ENCODE results near the gene ATP6V1C2.
A peak's percentile ranks its signal among the peaks of the same experiment; 100 is the strongest.

The ATP6V1C2 gene

GRCh38 chr2:10830203-10830602 is 108.8 kb downstream of the ATP6V1C2 start:
- Histone ChIP-seq H3K27ac (replicated peaks; ENCODE audit: low read length) (no peak overlapping the region), H3K79me1 (ENCODE audit: low read depth, low read length) (no peaks in the 10 kb centered on the region), H3K4me1 (ENCODE audit: control insufficient read depth in 2 of 2, insufficient read depth in 1 of 2, low read depth in 1 of 2, low read length in 2 of 2) (peaks cover 2 to 25% of the 10 kb centered on the region in 2 donors), H3K36me3 (replicated peaks in 1 of 2; ENCODE audit: control insufficient read depth in 2 of 2, insufficient read depth in 2 of 2, low read length in 2 of 2) (no peaks in the 10 kb centered on the region), H2BK12ac (ENCODE audit: low read length) (no peak overlapping the region), H3K27me3 (ENCODE audit: control insufficient read depth in 3 of 3, insufficient read depth in 3 of 3, low read depth in 1 of 3, low read length in 3 of 3) (peaks cover 0 to 57% (median 11%) of the 10 kb centered on the region in 3 experiments), H3K14ac (ENCODE audit: low read length) (no peak overlapping the region), H3K4me3 (ENCODE audit: low read length in 2 of 2) (no peak overlapping the region), H3K9ac (ENCODE audit: low read depth, low read length, poor library complexity) (peak overlapping the region; percentile 34), H3K9me3 (replicated peaks in 1 of 2; ENCODE audit: control insufficient read depth in 2 of 2, insufficient read depth in 1 of 2, low read depth in 1 of 2, low read length in 2 of 2) (no peaks in the 10 kb centered on the region), H4K91ac (ENCODE audit: low read depth, low read length, poor library complexity) (no peak overlapping the region), H3K23ac (ENCODE audit: low read depth, low read length, poor library complexity) (no peak overlapping the region), H3K4me2 (ENCODE audit: insufficient read depth, low read length, poor library complexity, severe bottlenecking) (no peak overlapping the region), H2AK5ac (ENCODE audit: low read depth, low read length) (no peak overlapping the region), H2BK5ac (ENCODE audit: low read length) (no peak overlapping the region), H3K18ac (ENCODE audit: low read length) (peak overlapping the region; percentile 16), H3K4ac (ENCODE audit: low read length) (no peak overlapping the region), H2BK120ac (ENCODE audit: low read depth, low read length) (no peak overlapping the region), H2BK15ac (ENCODE audit: low read length) (peak overlapping the region; percentile 90), H4K8ac (ENCODE audit: low read depth, low read length) (no peak overlapping the region), H2AFZ (ENCODE audit: low read length) (no peak overlapping the region)
- DNase-seq (ENCODE audit: low spot score) = no peak
- WGBS, 2 donors (ENCODE audit: extremely low coverage in 2 of 2, insufficient read length in 2 of 2, insufficient replicate concordance in 1 of 2) = no CpG with 5 or more reads among the region's 8 CpGs

GRCh38 chr2:10830641-10831399 is 109.4 kb downstream of the ATP6V1C2 start:
- no CpG with 5 or more reads among the region's 30 CpGs for WGBS, 2 donors (ENCODE audit: extremely low coverage in 2 of 2, insufficient read length in 2 of 2, insufficient replicate concordance in 1 of 2)
- Histone ChIP-seq H3K4me3 (ENCODE audit: low read length in 2 of 2) (no peak overlapping the region), H3K36me3 (replicated peaks in 1 of 2; ENCODE audit: control insufficient read depth in 2 of 2, insufficient read depth in 2 of 2, low read length in 2 of 2) (no peaks in the 10 kb centered on the region), H3K9ac (ENCODE audit: low read depth, low read length, poor library complexity) (no peak overlapping the region), H3K14ac (ENCODE audit: low read length) (peak overlapping the region; percentile 4), H3K4me2 (ENCODE audit: insufficient read depth, low read length, poor library complexity, severe bottlenecking) (no peak overlapping the region), H2BK15ac (ENCODE audit: low read length) (peak overlapping the region; percentile 39), H3K27me3 (ENCODE audit: control insufficient read depth in 3 of 3, insufficient read depth in 3 of 3, low read depth in 1 of 3, low read length in 3 of 3) (peaks cover 0 to 55% (median 11%) of the 10 kb centered on the region in 3 experiments), H3K18ac (ENCODE audit: low read length) (peak overlapping the region; percentile 40), H3K9me3 (replicated peaks in 1 of 2; ENCODE audit: control insufficient read depth in 2 of 2, insufficient read depth in 1 of 2, low read depth in 1 of 2, low read length in 2 of 2) (no peaks in the 10 kb centered on the region), H4K91ac (ENCODE audit: low read depth, low read length, poor library complexity) (no peak overlapping the region), H3K4ac (ENCODE audit: low read length) (no peak overlapping the region), H4K8ac (ENCODE audit: low read depth, low read length) (no peak overlapping the region), H2AK5ac (ENCODE audit: low read depth, low read length) (peak overlapping the region; percentile 73), H2BK12ac (ENCODE audit: low read length) (peak overlapping the region; percentile 88), H2BK120ac (ENCODE audit: low read depth, low read length) (no peak overlapping the region), H3K79me1 (ENCODE audit: low read depth, low read length) (no peaks in the 10 kb centered on the region), H2BK5ac (ENCODE audit: low read length) (no peak overlapping the region), H3K27ac (replicated peaks; ENCODE audit: low read length) (no peak overlapping the region), H3K4me1 (ENCODE audit: control insufficient read depth in 2 of 2, insufficient read depth in 1 of 2, low read depth in 1 of 2, low read length in 2 of 2) (peaks cover 2 to 25% of the 10 kb centered on the region in 2 donors), H2AFZ (ENCODE audit: low read length) (peak overlapping the region; percentile 77), H3K23ac (ENCODE audit: low read depth, low read length, poor library complexity) (no peak overlapping the region)
- no peak for DNase-seq (ENCODE audit: low spot score)

- Histone ChIP-seq H3K18ac (ENCODE audit: low read length) (no peak overlapping the region), H4K8ac (ENCODE audit: low read depth, low read length) (no peak overlapping the region), H2BK120ac (ENCODE audit: low read depth, low read length) (no peak overlapping the region), H2AFZ (ENCODE audit: low read length) (peak overlapping the region; percentile 77), H3K4me3 (ENCODE audit: low read length in 2 of 2) (no peak overlapping the region), H3K9me3 (replicated peaks in 1 of 2; ENCODE audit: control insufficient read depth in 2 of 2, insufficient read depth in 1 of 2, low read depth in 1 of 2, low read length in 2 of 2) (no peaks in the 10 kb centered on the region), H3K36me3 (replicated peaks in 1 of 2; ENCODE audit: control insufficient read depth in 2 of 2, insufficient read depth in 2 of 2, low read length in 2 of 2) (no peaks in the 10 kb centered on the region), H3K4me1 (ENCODE audit: control insufficient read depth in 2 of 2, insufficient read depth in 1 of 2, low read depth in 1 of 2, low read length in 2 of 2) (peaks cover 2 to 25% of the 10 kb centered on the region in 2 donors), H3K79me1 (ENCODE audit: low read depth, low read length) (no peaks in the 10 kb centered on the region), H2BK12ac (ENCODE audit: low read length) (no peak overlapping the region), H2BK15ac (ENCODE audit: low read length) (peak overlapping the region; percentile 39), H3K27ac (replicated peaks; ENCODE audit: low read length) (no peak overlapping the region), H2BK5ac (ENCODE audit: low read length) (no peak overlapping the region), H3K4me2 (ENCODE audit: insufficient read depth, low read length, poor library complexity, severe bottlenecking) (no peak overlapping the region), H4K91ac (ENCODE audit: low read depth, low read length, poor library complexity) (no peak overlapping the region), H3K27me3 (ENCODE audit: control insufficient read depth in 3 of 3, insufficient read depth in 3 of 3, low read depth in 1 of 3, low read length in 3 of 3) (peaks cover 0 to 51% (median 11%) of the 10 kb centered on the region in 3 experiments), H3K14ac (ENCODE audit: low read length) (peak overlapping the region; percentile 14), H3K23ac (ENCODE audit: low read depth, low read length, poor library complexity) (no peak overlapping the region), H3K4ac (ENCODE audit: low read length) (no peak overlapping the region), H2AK5ac (ENCODE audit: low read depth, low read length) (peak overlapping the region; percentile 73), H3K9ac (ENCODE audit: low read depth, low read length, poor library complexity) (no peak overlapping the region)
- WGBS, 2 donors (ENCODE audit: extremely low coverage in 2 of 2, insufficient read length in 2 of 2, insufficient replicate concordance in 1 of 2) = no CpG with 5 or more reads among the region's 16 CpGs
- DNase-seq (ENCODE audit: low spot score) = no peak
Measured at GRCh38 chr2:10831400-10831985, 110.1 kb downstream of the ATP6V1C2 start.

- Histone ChIP-seq H3K4me1 (ENCODE audit: control insufficient read depth in 2 of 2, insufficient read depth in 1 of 2, low read depth in 1 of 2, low read length in 2 of 2) (peaks cover 2 to 25% of the 10 kb centered on the region in 2 donors), H2AK5ac (ENCODE audit: low read depth, low read length) (peak overlapping the region; percentile 20), H3K23ac (ENCODE audit: low read depth, low read length, poor library complexity) (peak overlapping the region; percentile 68), H3K27me3 (ENCODE audit: control insufficient read depth in 3 of 3, insufficient read depth in 3 of 3, low read depth in 1 of 3, low read length in 3 of 3) (peaks cover 0 to 54% (median 11%) of the 10 kb centered on the region in 3 experiments), H3K36me3 (replicated peaks in 1 of 2; ENCODE audit: control insufficient read depth in 2 of 2, insufficient read depth in 2 of 2, low read length in 2 of 2) (no peaks in the 10 kb centered on the region), H3K4me3 (ENCODE audit: low read length in 2 of 2) (peak overlapping the region in 1 of 2 donors; percentile 47), H3K4ac (ENCODE audit: low read length) (no peak overlapping the region), H3K9ac (ENCODE audit: low read depth, low read length, poor library complexity) (peak overlapping the region; percentile 61), H4K8ac (ENCODE audit: low read depth, low read length) (no peak overlapping the region), H3K9me3 (replicated peaks in 1 of 2; ENCODE audit: control insufficient read depth in 2 of 2, insufficient read depth in 1 of 2, low read depth in 1 of 2, low read length in 2 of 2) (no peaks in the 10 kb centered on the region), H4K91ac (ENCODE audit: low read depth, low read length, poor library complexity) (no peak overlapping the region), H3K4me2 (ENCODE audit: insufficient read depth, low read length, poor library complexity, severe bottlenecking) (peak overlapping the region; percentile 85), H3K18ac (ENCODE audit: low read length) (peak overlapping the region; percentile 81), H2BK15ac (ENCODE audit: low read length) (peak overlapping the region; percentile 71), H2BK120ac (ENCODE audit: low read depth, low read length) (no peak overlapping the region), H2AFZ (ENCODE audit: low read length) (peak overlapping the region; percentile 80), H3K79me1 (ENCODE audit: low read depth, low read length) (no peaks in the 10 kb centered on the region), H2BK5ac (ENCODE audit: low read length) (no peak overlapping the region), H3K14ac (ENCODE audit: low read length) (peak overlapping the region; percentile 25), H2BK12ac (ENCODE audit: low read length) (peak overlapping the region; percentile 14), H3K27ac (replicated peaks; ENCODE audit: low read length) (no peak overlapping the region)
- no CpG with 5 or more reads among the region's 30 CpGs for WGBS, 2 donors (ENCODE audit: extremely low coverage in 2 of 2, insufficient read length in 2 of 2, insufficient replicate concordance in 1 of 2)
- peak; percentile 81 for DNase-seq (ENCODE audit: low spot score)
Measured at GRCh38 chr2:10832203-10832936, 110.9 kb downstream of the ATP6V1C2 start.

Measured in neuronal stem cell (in vitro differentiated cells).